DND-41 (cell line): Measurements from ENCODE around the gene TMEM245.

Source experiments
- ATAC-seq: fragments of 200-7000 bp; cut with Tn5 transposase; 3 replicates; pipeline ENCODE4 v1.9.1; 2021; ENCODE audit warnings: low read depth; ENCODE audit not compliant: insufficient read depth
- DNase-seq: peaks from one replicate; pipeline ENCODE4 v3.0.0-alpha.2; 2020
- H2AFZ ChIP-seq: 2 replicates; pipeline ENCODE4 v1.6.0; 2012; ENCODE audit warnings: low read depth, low read length
- H3K27ac ChIP-seq: 2 replicates; pipeline ENCODE4 v1.5.1; 2012; ENCODE audit warnings: low read length, inconsistent platforms
- H3K27me3 ChIP-seq: fragments of 200-600 bp; sonication (generic); 2 replicates; pipeline ENCODE4 v1.6.0; 2012; ENCODE audit warnings: low read length, mild to moderate bottlenecking, inconsistent platforms; ENCODE audit not compliant: insufficient read depth, poor library complexity
- H3K36me3 ChIP-seq: 2 replicates; pipeline ENCODE4 v1.5.1; 2012; ENCODE audit warnings: low read length, inconsistent platforms; ENCODE audit not compliant: insufficient read depth
- H3K4me1 ChIP-seq: 2 replicates; pipeline ENCODE4 v1.5.1; 2012; ENCODE audit warnings: mild to moderate bottlenecking, low read length; ENCODE audit not compliant: insufficient read depth
- H3K4me2 ChIP-seq: 2 replicates; pipeline ENCODE4 v1.6.0; 2012; ENCODE audit warnings: mild to moderate bottlenecking, moderate library complexity, low read length, inconsistent platforms; ENCODE audit not compliant: insufficient read depth
- H3K4me3 ChIP-seq, 2 experiments: fragments of 200-600 bp in 1 of 2; shearing (Covaris generic) in 1 of 2; 2 replicates each; pipeline ENCODE4 v1.5.1; 2012 to 2016; ENCODE audit warnings: inconsistent platforms in 2 of 2, low read length in 2 of 2, mild to moderate bottlenecking in 2 of 2, low read depth in 1 of 2, moderate library complexity in 1 of 2
- H3K79me2 ChIP-seq: 2 replicates; pipeline ENCODE4 v1.6.0; 2012; ENCODE audit warnings: low read length, inconsistent platforms; ENCODE audit not compliant: insufficient read depth
- H3K9ac ChIP-seq: 2 replicates; pipeline ENCODE4 v1.6.0; 2012; ENCODE audit warnings: low read depth, mild to moderate bottlenecking, inconsistent platforms, low read length, moderate library complexity
- H3K9me3 ChIP-seq: 2 replicates; pipeline ENCODE4 v1.5.1; 2012; ENCODE audit warnings: low read length, moderate library complexity, mild to moderate bottlenecking, inconsistent platforms; ENCODE audit not compliant: insufficient read depth, severe bottlenecking
- H4K20me1 ChIP-seq: 2 replicates; pipeline ENCODE4 v1.6.0; 2012; ENCODE audit warnings: low read length; ENCODE audit not compliant: insufficient read depth
- CTCF ChIP-seq: IDR thresholded peaks from 2 replicates; pipeline ENCODE4 v1.5.1; 2012; ENCODE audit warnings: borderline replicate concordance, low read length, moderate library complexity, mild to moderate bottlenecking; ENCODE audit not compliant: poor library complexity, severe bottlenecking; ENCODE audit errors: extremely low read depth
- EZH2 ChIP-seq: IDR thresholded peaks from 3 replicates; pipeline ENCODE4 v1.6.1; 2012; ENCODE audit warnings: borderline replicate concordance, low read depth, mild to moderate bottlenecking, moderate library complexity, low read length, inconsistent platforms; ENCODE audit not compliant: severe bottlenecking

TMEM245 gene

GRCh38 chr9:109119439-109120203 lies at the start of gene TMEM245:
TSS of gene TMEM245 (minus strand) at chr9:109119947. CDS start at chr9:109119913, 34 bp downstream.
- Histone ChIP-seq H3K36me3 (peaks cover 24% of the 10 kb centered on the region), H3K27ac (peak within 1 kb of the TSS; percentile 93), H3K9me3 (no peaks in the 10 kb centered on the region), H2AFZ (peak within 1 kb of the TSS; percentile 84), H3K4me1 (peaks cover 69% of the 10 kb centered on the region), H3K79me2 (peaks cover 51% of the 10 kb centered on the region), H3K4me3 (peak within 1 kb of the TSS; percentile 68 to 94), H4K20me1 (peaks cover 38% of the 10 kb centered on the region), H3K4me2 (peak within 1 kb of the TSS; percentile 98), H3K27me3 (no peaks in the 10 kb centered on the region), H3K9ac (peak within 1 kb of the TSS; percentile 92)
- DNase-seq (peak; percentile 96), ATAC-seq (peak; percentile 86)
- TF ChIP-seq EZH2: no peak
- no peak for TF ChIP-seq CTCF

- H3K27me3 ChIP-seq: peaks cover 3% of the 10 kb centered on the region
- no peak for DNase-seq
- no peak overlapping the region for H3K4me2 ChIP-seq
- TF ChIP-seq CTCF: no peak
- TF ChIP-seq EZH2: no peak
- H3K9me3 ChIP-seq: no peaks in the 10 kb centered on the region
- H3K4me1 ChIP-seq: no peaks in the 10 kb centered on the region
- no peaks in the 10 kb centered on the region for H3K36me3 ChIP-seq
- H3K79me2 ChIP-seq: no peaks in the 10 kb centered on the region
- no peak overlapping the region for H3K9ac ChIP-seq
- H4K20me1 ChIP-seq: no peaks in the 10 kb centered on the region
- ATAC-seq: no peak
- H3K27ac ChIP-seq: no peak overlapping the region
- H3K4me3 ChIP-seq: no peak overlapping the region
- H2AFZ ChIP-seq: no peak overlapping the region
These were observed 48.4 kb upstream of the TMEM245 start for GRCh38 chr9:109168170-109168569.

DNA sequence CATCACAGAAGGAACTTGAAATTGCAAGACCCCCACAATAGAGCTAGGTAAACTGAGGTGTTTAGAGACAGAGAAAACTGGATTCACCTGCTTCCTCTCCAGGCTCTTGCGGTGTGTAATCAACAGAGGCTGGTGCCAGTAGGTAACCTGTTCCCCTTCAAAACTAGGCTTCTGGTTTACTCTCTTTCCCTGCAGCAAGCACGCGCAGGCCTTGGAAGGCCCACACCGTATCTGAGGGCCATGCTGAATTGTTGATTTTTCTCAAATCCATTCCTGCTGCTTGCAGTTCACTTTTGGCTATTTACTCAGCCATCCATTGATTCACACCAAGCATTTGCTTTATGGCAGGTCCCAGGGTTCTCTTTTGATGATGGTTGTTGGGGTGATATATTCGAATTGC lies 48.0 kb upstream of the TMEM245 start:
- Histone ChIP-seq H3K4me2 (no peak overlapping the region), H2AFZ (no peak overlapping the region), H3K36me3 (no peaks in the 10 kb centered on the region), H3K9ac (no peak overlapping the region), H3K27ac (no peak overlapping the region), H3K4me3 (no peak overlapping the region), H4K20me1 (no peaks in the 10 kb centered on the region), H3K9me3 (no peaks in the 10 kb centered on the region), H3K4me1 (no peaks in the 10 kb centered on the region), H3K27me3 (peaks cover 3% of the 10 kb centered on the region), H3K79me2 (no peaks in the 10 kb centered on the region)
- DNase-seq (no peak), ATAC-seq (no peak)
- TF ChIP-seq CTCF: no peak
- no peak for TF ChIP-seq EZH2
